ES-I3 (cell line): ENCODE measurements around the gene ARMC8.

Experiments used
- H3K36me3 ChIP-seq: 2 replicates; pipeline ENCODE4 v1.6.1; 2013; ENCODE audit warnings: mild to moderate bottlenecking, low read length, control low read depth, moderate library complexity; ENCODE audit not compliant: insufficient read depth
- H3K4me1 ChIP-seq: 2 replicates; pipeline ENCODE4 v1.6.1; 2013; ENCODE audit warnings: mild to moderate bottlenecking, control low read depth, low read length; ENCODE audit not compliant: insufficient read depth
- H3K9ac ChIP-seq: 2 replicates; pipeline ENCODE4 v1.6.1; 2013; ENCODE audit warnings: low read depth, mild to moderate bottlenecking, low read length, moderate library complexity
- H3K9me3 ChIP-seq: 2 replicates; pipeline ENCODE4 v1.6.1; 2013; ENCODE audit warnings: mild to moderate bottlenecking, low read length, moderate library complexity; ENCODE audit not compliant: control insufficient read depth, insufficient read depth

ARMC8 gene

GRCh38 chr3:138325990-138326389, 138.9 kb downstream of the ARMC8 start:
- Histone ChIP-seq H3K36me3 (no peaks in the 10 kb centered on the region), H3K9ac (no peak overlapping the region), H3K9me3 (no peaks in the 10 kb centered on the region), H3K4me1 (0 out of 2 replicates have a peak, but pooled peaks cover 3% of the 10 kb centered on the region)

- 0 out of 2 replicates have a peak, but pooled peaks cover 3% of the 10 kb centered on the region for H3K4me1 ChIP-seq
- no peaks in the 10 kb centered on the region for H3K9me3 ChIP-seq
- no peak overlapping the region for H3K9ac ChIP-seq
- no peaks in the 10 kb centered on the region for H3K36me3 ChIP-seq
Measured at GRCh38 chr3:138326866-138327595, 139.9 kb downstream of the ARMC8 start.

- Histone ChIP-seq H3K9me3 (no peaks in the 10 kb centered on the region), H3K9ac (no peak overlapping the region), H3K4me1 (0 out of 2 replicates have a peak, but pooled peaks cover 3% of the 10 kb centered on the region), H3K36me3 (no peaks in the 10 kb centered on the region)
Measured at GRCh38 chr3:138327831-138328230, 140.7 kb downstream of the ARMC8 start.

GRCh38 chr3:138328341-138328740, 141.2 kb downstream of the ARMC8 start:
- no peak overlapping the region for H3K9ac ChIP-seq
- 0 out of 2 replicates have a peak, but pooled peaks cover 3% of the 10 kb centered on the region for H3K4me1 ChIP-seq
- no peaks in the 10 kb centered on the region for H3K9me3 ChIP-seq
- H3K36me3 ChIP-seq = no peaks in the 10 kb centered on the region

- Histone ChIP-seq H3K4me1 (0 out of 2 replicates have a peak, but pooled peaks cover 3% of the 10 kb centered on the region), H3K9ac (peak within 1 kb of the TSS; percentile 67; the same call in 1 of the 2 replicates), H3K9me3 (no peaks in the 10 kb centered on the region), H3K36me3 (no peaks in the 10 kb centered on the region)
Measured at GRCh38 chr3:138329127-138329983, 142.3 kb downstream of the ARMC8 start, which contains the start of gene NME9. TSS of gene NME9 (minus strand) at chr3:138329851. CDS start at chr3:138329335, 516 bp downstream.

- Histone ChIP-seq H3K9ac (no peak overlapping the region; the same call in 1 of the 2 replicates), H3K4me1 (0 out of 2 replicates have a peak, but pooled peaks cover 3% of the 10 kb centered on the region)
Measured at GRCh38 chr3:138329984-138330293, 142.8 kb downstream of the ARMC8 start.

GRCh38 chr3:138331143-138331894, 144.2 kb downstream of the ARMC8 start:
- Histone ChIP-seq H3K9me3 (no peaks in the 10 kb centered on the region), H3K4me1 (peaks cover 6% of the 10 kb centered on the region), H3K36me3 (no peaks in the 10 kb centered on the region), H3K9ac (no peak overlapping the region)

More at GRCh38 chr3:138329984-138330293, 142.8 kb downstream of the ARMC8 start:
- no peaks in the 10 kb centered on the region for H3K36me3 ChIP-seq
- H3K9me3 ChIP-seq = no peaks in the 10 kb centered on the region

GRCh38 chr3:138332472-138333073, 145.5 kb downstream of the ARMC8 start:
- H3K4me1 ChIP-seq = peaks cover 12% of the 10 kb centered on the region
- H3K9me3 ChIP-seq = no peaks in the 10 kb centered on the region
- H3K36me3 ChIP-seq = no peaks in the 10 kb centered on the region
- H3K9ac ChIP-seq = no peak overlapping the region

GRCh38 chr3:138334608-138335007, 147.5 kb downstream of the ARMC8 start:
- H3K36me3 ChIP-seq = no peaks in the 10 kb centered on the region
- peaks cover 13% of the 10 kb centered on the region for H3K4me1 ChIP-seq
- H3K9me3 ChIP-seq = no peaks in the 10 kb centered on the region
- no peak overlapping the region for H3K9ac ChIP-seq

- Histone ChIP-seq H3K4me1 (peaks cover 13% of the 10 kb centered on the region), H3K36me3 (no peaks in the 10 kb centered on the region), H3K9ac (no peak overlapping the region), H3K9me3 (no peaks in the 10 kb centered on the region)
Measured at GRCh38 chr3:138336454-138336999, 149.4 kb downstream of the ARMC8 start.

GRCh38 chr3:138338244-138338643, 151.1 kb downstream of the ARMC8 start:
- H3K36me3 ChIP-seq = no peaks in the 10 kb centered on the region
- no peak overlapping the region for H3K9ac ChIP-seq
- H3K9me3 ChIP-seq = no peaks in the 10 kb centered on the region
- peaks cover 13% of the 10 kb centered on the region for H3K4me1 ChIP-seq

- H3K36me3 ChIP-seq = no peaks in the 10 kb centered on the region
Measured at GRCh38 chr3:138338811-138339210, 151.7 kb downstream of the ARMC8 start.

GRCh38 chr3:138340511-138340910, 153.4 kb downstream of the ARMC8 start:
- H3K9ac ChIP-seq = no peak overlapping the region
- peaks cover 13% of the 10 kb centered on the region for H3K4me1 ChIP-seq
- H3K36me3 ChIP-seq = no peaks in the 10 kb centered on the region
- no peaks in the 10 kb centered on the region for H3K9me3 ChIP-seq

More at GRCh38 chr3:138338811-138339210, 151.7 kb downstream of the ARMC8 start:
- no peak overlapping the region for H3K9ac ChIP-seq
- peaks cover 13% of the 10 kb centered on the region for H3K4me1 ChIP-seq
- H3K9me3 ChIP-seq = no peaks in the 10 kb centered on the region
